ENCODE results near the gene CNFN.

CNFN gene

DNA sequence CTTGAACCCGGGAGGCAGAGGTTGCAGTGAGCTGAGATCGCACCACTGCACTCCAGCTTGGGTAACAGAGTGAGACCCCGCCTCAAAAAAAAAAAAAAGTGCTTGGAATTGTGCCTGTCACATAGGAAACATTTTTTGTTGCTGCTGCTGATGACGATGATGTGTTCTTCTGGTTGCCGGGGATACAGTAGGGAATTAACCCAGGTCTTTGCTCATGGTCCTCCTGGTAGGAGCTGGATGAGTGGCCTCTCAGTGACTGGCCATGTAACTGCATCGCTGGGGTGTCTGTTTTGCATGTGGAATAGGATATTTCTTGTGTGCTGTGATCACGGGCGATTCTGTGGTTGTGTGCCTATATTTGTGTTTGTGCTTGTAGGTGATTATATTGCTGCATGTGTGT is 4.7 kb upstream of the CNFN start:
- no peak for DNase-seq (ENCODE audit: low read depth)
- TF ChIP-seq, protein P1, sequence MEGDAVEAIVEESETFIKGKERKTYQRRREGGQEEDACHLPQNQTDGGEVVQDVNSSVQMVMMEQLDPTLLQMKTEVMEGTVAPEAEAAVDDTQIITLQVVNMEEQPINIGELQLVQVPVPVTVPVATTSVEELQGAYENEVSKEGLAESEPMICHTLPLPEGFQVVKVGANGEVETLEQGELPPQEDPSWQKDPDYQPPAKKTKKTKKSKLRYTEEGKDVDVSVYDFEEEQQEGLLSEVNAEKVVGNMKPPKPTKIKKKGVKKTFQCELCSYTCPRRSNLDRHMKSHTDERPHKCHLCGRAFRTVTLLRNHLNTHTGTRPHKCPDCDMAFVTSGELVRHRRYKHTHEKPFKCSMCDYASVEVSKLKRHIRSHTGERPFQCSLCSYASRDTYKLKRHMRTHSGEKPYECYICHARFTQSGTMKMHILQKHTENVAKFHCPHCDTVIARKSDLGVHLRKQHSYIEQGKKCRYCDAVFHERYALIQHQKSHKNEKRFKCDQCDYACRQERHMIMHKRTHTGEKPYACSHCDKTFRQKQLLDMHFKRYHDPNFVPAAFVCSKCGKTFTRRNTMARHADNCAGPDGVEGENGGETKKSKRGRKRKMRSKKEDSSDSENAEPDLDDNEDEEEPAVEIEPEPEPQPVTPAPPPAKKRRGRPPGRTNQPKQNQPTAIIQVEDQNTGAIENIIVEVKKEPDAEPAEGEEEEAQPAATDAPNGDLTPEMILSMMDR (IDR thresholded peaks at IDR 0.05; ENCODE audit: insufficient read depth, low read depth, low read length, missing control alignments): no peak
- no peak overlapping the region for H3K4me3 ChIP-seq (ENCODE audit: low read length)

DNA sequence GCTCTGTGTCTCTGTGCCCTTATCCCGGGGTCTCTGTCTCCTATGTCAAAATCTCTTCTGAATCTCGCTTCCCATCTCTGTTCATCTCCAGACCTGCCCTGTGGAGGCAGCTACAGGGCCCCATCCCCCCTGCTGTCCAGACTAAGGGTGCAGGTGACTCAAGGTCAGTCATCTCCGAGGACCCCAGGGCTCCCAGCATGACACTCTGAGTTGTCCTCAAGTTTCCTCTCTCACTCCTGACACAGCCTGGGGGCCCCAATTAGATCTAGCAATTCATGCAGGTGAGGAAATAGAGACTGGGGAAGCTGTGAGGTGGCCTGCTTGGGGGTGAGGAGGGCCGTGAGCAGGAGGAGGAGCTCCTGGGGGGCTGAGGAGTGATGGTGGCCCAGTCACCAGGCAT is 2.1 kb upstream of the CNFN start:
- no peak overlapping the region for H3K4me3 ChIP-seq (ENCODE audit: low read length)
- TF ChIP-seq, protein P1 (IDR thresholded peaks at IDR 0.05; ENCODE audit: insufficient read depth, low read depth, low read length, missing control alignments): no peak
- no peak for DNase-seq (ENCODE audit: low read depth)

- DNase-seq (ENCODE audit: low read depth): no peak
- TF ChIP-seq, protein P1 (IDR thresholded peaks at IDR 0.05; ENCODE audit: insufficient read depth, low read depth, low read length, missing control alignments): no peak
- H3K4me3 ChIP-seq (ENCODE audit: low read length): no peak overlapping the region
Observed at GRCh38 chr19:42388851-42389489, 1.1 kb downstream of the CNFN start.

DNA sequence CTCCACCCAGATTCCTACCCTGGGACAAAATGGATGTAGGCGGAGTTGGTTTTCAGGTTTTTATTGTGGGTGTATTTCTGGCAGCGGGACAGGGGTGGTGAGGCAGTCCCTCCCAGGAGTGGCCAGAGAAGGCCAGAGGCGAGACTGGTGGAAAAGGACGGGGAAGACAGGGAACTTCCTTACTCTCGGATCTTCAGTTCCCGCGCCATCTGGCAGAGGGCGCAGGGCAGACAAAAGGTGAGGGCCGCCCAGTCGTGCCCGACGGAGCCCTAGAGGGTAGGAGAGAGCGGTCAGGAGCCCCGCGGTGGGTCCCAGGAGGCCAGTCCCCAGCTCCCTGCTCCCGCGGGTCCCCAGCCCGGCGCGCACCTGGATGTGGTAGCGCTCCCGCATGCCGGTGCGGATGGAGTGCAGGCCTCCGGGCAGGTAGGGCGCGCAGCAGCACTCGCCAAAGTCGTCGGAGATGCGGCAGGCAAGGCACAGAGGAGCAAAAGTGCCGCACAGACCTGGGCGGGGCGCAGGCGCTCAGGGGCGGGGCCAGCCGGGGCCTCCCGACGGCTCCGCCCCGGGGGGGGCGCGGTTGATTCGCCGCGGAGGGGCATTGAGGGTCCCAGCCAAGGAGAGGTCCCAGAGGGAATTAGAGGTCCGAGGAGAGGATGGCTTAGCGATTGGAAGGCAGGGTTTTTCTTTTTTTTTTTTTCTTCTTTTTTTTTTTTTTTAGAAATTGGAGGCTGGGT is 3.0 kb downstream of the CNFN start:
- H3K4me3 ChIP-seq (ENCODE audit: low read length): peak overlapping the region; percentile 45
- DNase-seq (ENCODE audit: low read depth): peak; percentile 76
- TF ChIP-seq, protein P1 (IDR thresholded peaks at IDR 0.05; ENCODE audit: insufficient read depth, low read depth, low read length, missing control alignments): peak; percentile 58

- no peak for DNase-seq (ENCODE audit: low read depth)
- H3K4me3 ChIP-seq (ENCODE audit: low read length): no peak overlapping the region
- TF ChIP-seq, protein P1 (IDR thresholded peaks at IDR 0.05; ENCODE audit: insufficient read depth, low read depth, low read length, missing control alignments): no peak
Observed at GRCh38 chr19:42380155-42380554, 9.9 kb downstream of the CNFN start.

DNA sequence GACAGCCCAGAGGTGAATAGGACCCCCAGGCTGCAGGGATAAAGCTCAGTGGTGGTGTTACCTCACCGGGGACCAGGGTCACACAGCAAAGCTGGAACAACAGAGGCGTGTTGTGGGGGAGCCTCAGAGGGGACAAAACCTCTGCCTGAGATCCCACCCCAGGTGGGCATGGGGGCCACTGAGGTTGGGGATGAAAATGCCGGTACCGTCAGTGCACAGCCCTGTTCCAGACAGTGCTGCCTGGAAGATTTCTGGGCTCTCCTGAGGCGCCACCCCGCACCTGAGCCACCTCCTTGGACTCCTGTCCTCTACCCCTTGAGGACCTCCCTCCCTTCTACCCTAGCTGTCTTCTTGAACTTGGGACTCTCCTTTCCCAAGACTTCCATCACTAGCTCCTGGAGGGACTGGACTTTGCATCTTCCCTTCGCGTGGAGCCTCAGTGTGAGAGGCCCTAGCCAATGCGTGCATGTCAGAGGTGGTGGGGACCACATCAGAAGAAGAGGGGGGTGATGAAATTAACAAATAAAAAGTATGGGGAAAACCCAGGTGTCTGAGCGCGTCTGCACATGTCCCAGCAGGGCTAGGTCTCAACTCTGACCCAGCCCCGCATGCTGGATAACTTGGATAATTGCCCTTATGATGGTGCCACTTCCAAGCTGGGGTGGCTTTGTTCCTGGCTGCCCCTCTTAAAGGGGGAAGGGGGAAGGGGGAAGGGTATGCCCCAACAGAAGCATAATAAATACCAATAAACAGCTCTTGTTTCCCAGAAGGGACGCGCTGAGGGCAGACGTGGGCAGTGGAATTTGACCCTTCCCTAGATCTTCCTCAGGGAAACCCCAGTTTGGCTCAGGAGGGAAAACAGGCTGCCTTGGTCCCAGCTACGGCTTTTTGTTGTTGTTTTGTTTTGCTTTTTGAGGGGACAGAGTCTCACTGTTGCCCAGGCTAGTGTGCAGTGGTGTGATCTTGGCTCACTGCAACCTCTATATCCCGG is 11.6 kb downstream of the CNFN start:
- TF ChIP-seq, protein P1 (IDR thresholded peaks at IDR 0.05; ENCODE audit: insufficient read depth, low read depth, low read length, missing control alignments): no peak
- H3K4me3 ChIP-seq (ENCODE audit: low read length): no peak overlapping the region
- DNase-seq (ENCODE audit: low read depth): peak; percentile 24

All from epithelial cell of esophagus (primary cell).